Measurements from ENCODE around the gene SVEP1.

The SVEP1 gene

DNA sequence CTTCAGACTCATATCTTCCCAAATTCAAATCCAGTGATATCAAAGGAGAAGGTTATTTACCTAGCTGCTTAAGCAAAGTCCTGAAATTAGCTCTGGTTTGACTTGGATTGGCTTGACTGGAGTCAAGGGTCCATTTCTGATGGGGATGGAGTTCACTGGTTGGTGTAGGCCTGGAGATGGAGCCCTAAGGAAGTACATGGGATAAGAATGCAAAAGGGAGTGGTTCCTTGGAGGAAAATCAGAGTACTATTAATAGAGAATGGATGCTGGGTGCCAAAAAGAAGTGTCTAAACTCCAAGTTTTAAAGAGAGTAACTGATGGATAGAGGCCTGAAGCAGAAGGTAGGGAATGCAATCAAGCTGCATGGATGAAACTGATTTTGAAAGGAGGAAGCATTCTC is 255.7 kb downstream of the SVEP1 start:
- no peaks in the 10 kb centered on the region for H3K36me3 ChIP-seq (replicated peaks)
- DNase-seq = no peak
- TF ChIP-seq, protein P1, sequence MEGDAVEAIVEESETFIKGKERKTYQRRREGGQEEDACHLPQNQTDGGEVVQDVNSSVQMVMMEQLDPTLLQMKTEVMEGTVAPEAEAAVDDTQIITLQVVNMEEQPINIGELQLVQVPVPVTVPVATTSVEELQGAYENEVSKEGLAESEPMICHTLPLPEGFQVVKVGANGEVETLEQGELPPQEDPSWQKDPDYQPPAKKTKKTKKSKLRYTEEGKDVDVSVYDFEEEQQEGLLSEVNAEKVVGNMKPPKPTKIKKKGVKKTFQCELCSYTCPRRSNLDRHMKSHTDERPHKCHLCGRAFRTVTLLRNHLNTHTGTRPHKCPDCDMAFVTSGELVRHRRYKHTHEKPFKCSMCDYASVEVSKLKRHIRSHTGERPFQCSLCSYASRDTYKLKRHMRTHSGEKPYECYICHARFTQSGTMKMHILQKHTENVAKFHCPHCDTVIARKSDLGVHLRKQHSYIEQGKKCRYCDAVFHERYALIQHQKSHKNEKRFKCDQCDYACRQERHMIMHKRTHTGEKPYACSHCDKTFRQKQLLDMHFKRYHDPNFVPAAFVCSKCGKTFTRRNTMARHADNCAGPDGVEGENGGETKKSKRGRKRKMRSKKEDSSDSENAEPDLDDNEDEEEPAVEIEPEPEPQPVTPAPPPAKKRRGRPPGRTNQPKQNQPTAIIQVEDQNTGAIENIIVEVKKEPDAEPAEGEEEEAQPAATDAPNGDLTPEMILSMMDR (IDR thresholded peaks at IDR 0.05; ENCODE audit: low read depth, low read length, missing control alignments) = no peak
- H3K27ac ChIP-seq = no peak overlapping the region
- H3K27me3 ChIP-seq (replicated peaks) = no peaks in the 10 kb centered on the region
- H3K4me3 ChIP-seq (ENCODE audit: low read depth, low read length) = no peak overlapping the region
- in situ Hi-C loops (cut with HindIII; ENCODE audit: low pct_ligation_motif_present, low sequenced_read_pairs) = no loop called here

GRCh38 chr9:110320651-110321445 is 258.7 kb downstream of the SVEP1 start:
- in situ Hi-C loops (cut with HindIII; ENCODE audit: low pct_ligation_motif_present, low sequenced_read_pairs) = no loop called here
- Histone ChIP-seq H3K4me3 (ENCODE audit: low read depth, low read length) (no peak overlapping the region), H3K27ac (no peak overlapping the region), H3K36me3 (replicated peaks) (no peaks in the 10 kb centered on the region), H3K27me3 (replicated peaks) (no peaks in the 10 kb centered on the region)
- TF ChIP-seq, protein P1 (IDR thresholded peaks at IDR 0.05; ENCODE audit: low read depth, low read length, missing control alignments) = no peak
- no peak for DNase-seq

DNA sequence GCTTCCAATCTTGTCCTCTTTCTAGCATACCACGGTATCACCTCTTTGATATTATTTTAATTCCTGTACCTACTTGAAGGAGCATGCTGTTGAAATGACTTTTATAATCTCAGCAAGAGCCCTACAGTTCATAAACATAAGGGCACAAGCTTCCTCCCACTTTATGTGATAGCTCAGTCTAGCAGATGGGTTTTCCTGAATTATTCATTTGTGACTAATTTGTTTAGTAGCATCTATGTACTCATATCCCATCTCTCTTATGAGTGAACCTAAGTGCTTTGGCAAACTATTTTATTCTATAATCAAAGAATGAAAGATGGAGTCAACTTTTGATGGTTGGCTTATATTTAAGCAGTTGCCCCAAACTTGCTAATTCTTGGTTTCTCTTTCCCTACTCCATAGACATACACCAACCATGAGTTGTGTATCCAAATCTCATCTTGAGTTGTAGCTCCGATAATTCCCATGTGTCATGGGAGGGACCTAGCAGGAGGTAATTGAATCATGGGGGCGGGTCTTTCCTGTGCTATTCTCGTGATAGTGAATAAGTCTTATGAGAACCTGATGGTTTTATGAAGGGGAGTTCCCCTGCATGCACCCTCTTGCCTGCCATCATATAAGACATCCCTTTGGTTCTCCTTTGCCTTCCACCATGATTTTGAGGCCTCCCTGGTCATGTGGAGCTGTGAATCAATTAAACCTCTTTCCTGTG is 259.6 kb downstream of the SVEP1 start:
- Histone ChIP-seq H3K4me3 (ENCODE audit: low read depth, low read length) (no peak overlapping the region), H3K36me3 (replicated peaks) (no peaks in the 10 kb centered on the region), H3K27ac (no peak overlapping the region), H3K27me3 (replicated peaks) (no peaks in the 10 kb centered on the region)
- TF ChIP-seq, protein P1 (IDR thresholded peaks at IDR 0.05; ENCODE audit: low read depth, low read length, missing control alignments) = no peak
- DNase-seq = no peak
- in situ Hi-C loops (cut with HindIII; ENCODE audit: low pct_ligation_motif_present, low sequenced_read_pairs) = no loop called here

DNA sequence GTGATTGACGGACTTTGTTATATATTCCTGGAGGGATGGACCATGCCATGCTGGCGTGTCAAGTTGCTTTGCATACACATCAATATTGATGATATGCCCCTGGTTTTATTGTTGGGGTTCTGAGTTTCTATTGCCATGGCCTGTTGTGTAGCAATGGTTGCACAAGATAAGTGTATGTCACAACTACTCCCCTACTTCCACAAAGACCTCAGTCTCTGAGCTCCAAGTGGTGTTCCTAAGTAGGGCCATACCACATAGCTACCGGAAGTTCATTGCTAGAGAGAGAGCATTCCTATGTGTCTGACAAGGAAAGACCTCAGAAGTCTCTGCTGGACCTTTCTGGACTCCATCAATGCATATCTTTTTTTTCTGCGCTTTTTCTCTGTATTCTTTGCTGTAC is 261.6 kb downstream of the SVEP1 start:
- Histone ChIP-seq H3K4me3 (ENCODE audit: low read depth, low read length) (no peak overlapping the region), H3K36me3 (replicated peaks) (no peaks in the 10 kb centered on the region), H3K27me3 (replicated peaks) (no peaks in the 10 kb centered on the region), H3K27ac (no peak overlapping the region)
- DNase-seq = no peak
- in situ Hi-C loops (cut with HindIII; ENCODE audit: low pct_ligation_motif_present, low sequenced_read_pairs) = no loop called here
- TF ChIP-seq, protein P1 (IDR thresholded peaks at IDR 0.05; ENCODE audit: low read depth, low read length, missing control alignments) = no peak

DNA sequence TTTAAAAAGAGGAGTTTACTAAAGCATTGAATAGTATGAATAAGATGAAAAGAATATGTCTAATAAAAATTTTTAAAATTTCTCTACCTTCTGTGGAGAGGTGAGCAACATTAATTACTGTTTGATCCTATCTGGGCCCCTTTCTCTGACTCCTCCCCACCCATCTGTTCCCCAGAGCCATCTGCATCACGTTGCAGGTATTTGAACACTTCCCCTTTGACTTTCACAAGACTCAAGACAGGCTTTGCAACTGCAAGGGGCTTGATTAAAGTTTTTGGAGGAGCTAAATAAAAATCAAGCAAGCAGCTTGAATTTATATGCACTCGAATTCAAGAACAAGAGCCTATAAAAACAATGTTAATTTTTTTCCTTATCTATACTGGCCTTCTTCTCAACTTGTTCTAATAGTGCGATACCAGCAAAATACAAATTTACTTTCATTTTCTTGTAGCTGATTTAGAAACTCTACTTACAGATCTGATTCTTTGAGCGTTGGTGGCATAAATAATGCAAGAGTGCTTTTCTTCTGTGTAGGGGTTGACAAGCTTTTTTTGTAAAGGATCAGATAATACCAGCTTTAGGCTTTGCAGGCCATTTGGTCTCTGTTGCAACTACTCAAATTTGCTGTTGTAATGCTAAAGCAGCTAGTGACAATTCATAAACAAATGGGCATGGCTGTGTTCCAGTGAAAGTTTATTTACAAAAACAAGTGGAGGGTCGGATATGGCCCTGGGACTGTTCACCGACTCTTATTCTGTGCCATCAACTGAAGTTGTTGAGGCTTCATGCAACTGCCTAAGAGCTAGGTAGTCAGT is 263.1 kb downstream of the SVEP1 start:
- H3K36me3 ChIP-seq (replicated peaks) = no peaks in the 10 kb centered on the region
- H3K27ac ChIP-seq = no peak overlapping the region
- no peaks in the 10 kb centered on the region for H3K27me3 ChIP-seq (replicated peaks)
- in situ Hi-C loops (cut with HindIII; ENCODE audit: low pct_ligation_motif_present, low sequenced_read_pairs) = no loop called here
- DNase-seq = no peak
- TF ChIP-seq, protein P1 (IDR thresholded peaks at IDR 0.05; ENCODE audit: low read depth, low read length, missing control alignments) = no peak
- no peak overlapping the region for H3K4me3 ChIP-seq (ENCODE audit: low read depth, low read length)

All from brain microvascular endothelial cell (primary cell).